ENCODE measurements around the gene NDFIP1. TPM values are rescaled to one million over a fixed set of nuclear protein-coding genes. Genes with fewer than 3 reads are reported as not detected.

Gene NDFIP1
- total and polyA plus RNA-seq, 2 of the 13 experiments (the other 11 are each of a cell fraction or from before 2014, with no cell fraction given) = 12.4 to 15.7 TPM

- TF ChIP-seq ZNF414 (CRISPR knock-in tag; IDR thresholded peaks at IDR 0.05) (no peak), KMT2B (CRISPR knock-in tag; IDR thresholded peaks at IDR 0.05) (no peak), GABPB1 (CRISPR knock-in tag; IDR thresholded peaks at IDR 0.05) (no peak), CREB1 (IDR thresholded peaks at IDR 0.05) (no peak), CREB1 (CRISPR knock-in tag; IDR thresholded peaks at IDR 0.05) (no peak), CBFB (CRISPR knock-in tag; IDR thresholded peaks at IDR 0.05) (no peak), FOXO1 (CRISPR knock-in tag; IDR thresholded peaks at IDR 0.05) (no peak), SKIL (CRISPR knock-in tag; IDR thresholded peaks at IDR 0.05; ENCODE audit: borderline replicate concordance) (no peak), ZNF570 (CRISPR knock-in tag; IDR thresholded peaks at IDR 0.05; ENCODE audit: borderline replicate concordance) (no peak), ATF2 (CRISPR knock-in tag; IDR thresholded peaks at IDR 0.05) (no peak)
- Histone ChIP-seq H3K36me3 (replicated peaks in 1 of 2; ENCODE audit: control insufficient read depth in 1 of 2, insufficient read depth in 2 of 2, low read length in 2 of 2) (no peaks in the 10 kb centered on the region), H2AFZ (ENCODE audit: low read length) (no peak overlapping the region), H4K20me1 (ENCODE audit: insufficient read depth, low read length) (no peaks in the 10 kb centered on the region), H3K27ac (ENCODE audit: extremely low read length, insufficient read depth, low read length) (no peak overlapping the region), H3K4me3 (replicated peaks in 1 of 3; ENCODE audit: insufficient read depth in 1 of 3, low read depth in 2 of 3, low read length in 3 of 3) (no peak overlapping the region), H3K27me3 (ENCODE audit: control insufficient read depth in 1 of 2, insufficient read depth in 2 of 2, low read length in 2 of 2) (peaks cover 0 to 14% of the 10 kb centered on the region in 2 experiments), H3K4me1 (ENCODE audit: insufficient read depth, low read length) (peaks cover 22% of the 10 kb centered on the region), H3K4me2 (ENCODE audit: low read depth, low read length) (no peak overlapping the region), H3K9me3 (ENCODE audit: low read length) (no peaks in the 10 kb centered on the region), H3K79me2 (ENCODE audit: insufficient read depth, low read length) (peaks cover 17% of the 10 kb centered on the region), H3K9ac (ENCODE audit: insufficient read depth, low read depth, low read length) (no peak overlapping the region)
- DNase-seq (ENCODE audit: low spot score) = no peak
- 19% methylated on average over 3 of the region's 3 CpGs for WGBS (ENCODE audit: low lambda C conversion rate)
- BruUV-seq (replicated peaks) = no TSS peak
- no peak for FAIRE-seq
- ChIA-PET POLR2A (no interaction called here), CTCF (ENCODE audit: low intra/inter-chr PET ratio, low total read pairs) (no interaction called here)
- ATAC-seq = no peak
- intact Hi-C loops (cut with micrococcal nuclease; ENCODE audit: unreplicated experiment) (no loop called here), in situ Hi-C loops (cut with HindIII; ENCODE audit: extremely low pct_ligation_motif_present, low pct_unique_long_range_greater_than_20kb) (no loop called here)
These were observed 2.5 kb upstream of the NDFIP1 start for GRCh38 chr5:142106061-142106460.
